Activated CD4-positive, CD25-positive, alpha-beta regulatory T cell treated with anti-CD3 and anti-CD28 coated beads, Interleukin-2, amount 50 U/mL, for 24 hours (primary cell): ENCODE measurements around the gene DHDDS.

Source experiments
- ATAC-seq, 2 donors: fragments of 150-1000 bp; cut with Tn5 transposase; one replicate each; pipeline ENCODE4 v1.10.0; 2021; ENCODE audit warnings: mild to moderate bottlenecking in 1 of 2, moderate library complexity in 1 of 2

Gene DHDDS

GRCh38 chr1:26418865-26419349, 13.2 kb upstream of the DHDDS start:
- no peak for ATAC-seq

- no peak for ATAC-seq
Observed at GRCh38 chr1:26419494-26419893, 12.6 kb upstream of the DHDDS start.

DNA sequence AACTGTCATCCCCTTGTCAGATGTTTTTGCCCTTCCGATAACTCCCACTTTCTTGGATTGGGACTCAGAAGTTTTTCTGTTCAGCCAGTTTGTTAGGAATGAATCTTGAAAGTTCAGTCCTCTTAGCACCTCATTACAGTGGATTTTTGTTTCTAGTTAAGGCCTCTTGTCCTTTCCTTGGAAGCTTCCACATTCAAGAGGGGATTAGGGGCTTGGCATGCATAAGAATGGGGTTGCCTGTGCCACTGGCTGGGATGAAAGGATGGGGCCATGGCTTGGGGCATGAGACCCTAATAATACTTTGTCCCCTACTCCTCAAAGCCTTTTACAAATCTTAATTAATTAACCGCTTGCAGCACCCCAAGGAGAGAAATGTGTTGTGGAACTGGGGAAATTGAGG, 2.4 kb upstream of the DHDDS start:
- no peak for ATAC-seq

- no peak for ATAC-seq
Observed at GRCh38 chr1:26432793-26433192, 672 bp downstream of the DHDDS start.

DNA sequence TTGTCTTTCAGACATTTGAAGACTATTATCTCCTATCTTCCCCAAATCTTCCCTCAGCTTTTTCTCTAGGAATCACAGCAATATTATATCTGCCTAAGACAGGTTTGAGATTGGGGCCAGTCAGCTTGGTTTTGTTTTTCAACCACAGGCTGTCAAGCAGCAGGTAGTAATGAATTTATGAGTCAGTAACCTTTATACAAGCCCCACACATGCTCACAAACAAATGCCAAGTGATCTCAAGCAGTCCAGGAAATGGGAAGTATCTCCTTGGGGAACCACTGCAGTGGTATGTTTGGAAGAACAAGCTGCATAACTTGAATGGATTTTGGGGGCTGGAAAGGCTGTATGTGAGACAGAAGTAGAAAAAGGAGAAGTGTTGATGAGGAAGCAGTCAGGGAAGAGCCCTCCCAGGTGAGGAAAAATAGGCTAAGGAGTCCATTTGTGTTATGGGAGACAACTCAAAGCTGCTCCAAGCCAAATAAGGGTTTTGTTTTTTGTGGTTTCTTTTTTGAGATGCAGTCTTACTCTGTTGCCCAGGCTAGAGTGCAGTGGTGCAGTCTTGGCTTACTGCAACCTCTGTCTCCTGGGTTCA, 2.1 kb downstream of the DHDDS start:
- ATAC-seq, result no peak

GRCh38 chr1:26438041-26438440, 5.9 kb downstream of the DHDDS start:
- ATAC-seq, result no peak

- no peak for ATAC-seq
Observed at GRCh38 chr1:26440259-26440658, 8.1 kb downstream of the DHDDS start.

- ATAC-seq, result no peak
Observed at GRCh38 chr1:26449868-26450267, 17.7 kb downstream of the DHDDS start.

DNA sequence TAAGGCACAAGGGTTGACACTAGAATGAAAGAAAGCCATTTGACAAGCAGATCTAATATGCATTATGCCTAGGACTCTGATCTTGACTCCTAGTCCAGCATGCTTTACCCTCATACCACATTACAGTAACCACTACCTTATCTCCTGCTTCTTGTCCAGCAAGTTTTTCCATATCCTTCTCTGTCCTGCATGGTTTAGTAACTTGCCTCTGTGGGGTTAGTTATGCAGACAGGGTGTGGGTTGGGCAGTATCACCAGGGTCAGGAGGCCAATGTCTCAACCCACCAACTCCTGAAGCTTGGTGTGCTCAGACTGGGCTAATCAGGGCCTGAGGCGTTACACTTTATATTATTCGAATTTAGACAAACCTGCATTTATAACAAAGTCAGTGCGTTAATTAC, 18.8 kb downstream of the DHDDS start:
- ATAC-seq, result no peak

DNA sequence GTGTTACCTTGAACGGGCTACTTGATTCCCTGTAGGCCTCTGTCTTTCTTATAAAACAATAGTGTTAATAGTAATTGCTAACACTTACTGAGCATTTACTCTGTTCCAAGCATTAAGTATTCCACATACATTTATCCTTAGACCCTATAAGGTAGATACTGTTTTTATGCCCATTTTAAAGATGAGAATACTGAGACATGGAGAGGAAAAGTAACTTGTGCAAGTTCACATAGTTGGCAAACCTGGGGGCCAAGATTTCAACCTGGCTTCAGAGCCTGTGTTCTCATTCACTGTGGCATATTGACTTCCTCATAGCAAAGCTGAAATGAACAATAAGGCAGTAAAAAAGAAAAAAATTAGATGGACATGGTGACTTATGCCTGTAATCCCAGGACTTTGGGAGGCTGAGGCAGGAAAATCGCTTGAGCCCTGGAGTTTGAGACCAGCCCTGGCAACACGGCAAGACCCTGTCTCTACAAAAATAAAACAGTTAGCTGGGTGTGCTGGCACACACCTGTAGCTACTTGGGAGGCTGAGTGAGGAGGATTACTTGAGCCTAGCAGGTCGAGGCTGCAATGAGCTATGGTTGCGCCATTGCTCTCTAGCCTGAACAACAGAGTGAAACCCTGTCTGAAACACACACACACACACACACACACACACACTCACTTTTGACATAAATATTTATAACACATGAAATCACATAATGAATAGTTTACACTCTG, 20.5 kb downstream of the DHDDS start:
- ATAC-seq, result no peak

DNA sequence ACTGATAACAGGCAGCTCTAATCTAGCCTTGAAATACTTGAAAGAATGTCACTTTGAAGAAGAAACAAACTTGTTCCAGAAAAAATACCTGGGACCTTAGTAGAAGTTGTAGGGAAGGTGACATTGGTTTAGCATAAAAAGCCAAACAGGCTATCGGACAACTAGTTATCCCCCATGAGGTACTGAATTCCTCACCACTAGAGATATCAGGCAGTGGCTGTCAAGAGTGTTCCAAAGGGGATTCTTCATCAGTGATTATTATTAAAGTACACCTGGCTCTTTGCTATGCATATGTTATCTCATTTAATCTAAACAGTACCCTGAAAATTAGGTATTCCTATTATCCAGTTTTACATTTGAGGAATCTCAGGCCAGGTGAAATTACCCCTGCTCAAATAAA, 27.0 kb downstream of the DHDDS start:
- ATAC-seq, result no peak

- ATAC-seq, result no peak
Observed at GRCh38 chr1:26459573-26460031, 27.5 kb downstream of the DHDDS start.

DNA sequence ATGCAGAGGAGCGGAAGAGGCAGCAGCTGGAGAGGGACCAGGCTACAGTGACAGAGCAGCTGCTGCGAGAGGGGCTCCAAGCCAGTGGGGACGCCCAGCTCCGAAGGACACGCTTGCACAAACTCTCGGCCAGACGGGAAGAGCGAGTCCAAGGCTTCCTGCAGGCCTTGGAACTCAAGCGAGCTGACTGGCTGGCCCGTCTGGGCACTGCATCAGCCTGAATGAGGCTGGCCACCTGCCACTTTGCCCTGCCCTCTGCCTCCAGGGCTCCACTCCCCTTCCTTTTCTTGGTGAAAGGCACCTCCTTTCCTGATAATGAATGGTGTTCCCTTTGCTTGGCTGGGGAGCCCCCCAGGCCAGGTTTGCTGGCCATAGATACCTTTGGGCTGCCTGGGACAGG, 36.8 kb downstream of the DHDDS start:
- no peak for ATAC-seq

GRCh38 chr1:26469558-26469957, 37.4 kb downstream of the DHDDS start:
- no peak for ATAC-seq

- no peak for ATAC-seq
Observed at GRCh38 chr1:26470878-26471497, 38.9 kb downstream of the DHDDS start.

DNA sequence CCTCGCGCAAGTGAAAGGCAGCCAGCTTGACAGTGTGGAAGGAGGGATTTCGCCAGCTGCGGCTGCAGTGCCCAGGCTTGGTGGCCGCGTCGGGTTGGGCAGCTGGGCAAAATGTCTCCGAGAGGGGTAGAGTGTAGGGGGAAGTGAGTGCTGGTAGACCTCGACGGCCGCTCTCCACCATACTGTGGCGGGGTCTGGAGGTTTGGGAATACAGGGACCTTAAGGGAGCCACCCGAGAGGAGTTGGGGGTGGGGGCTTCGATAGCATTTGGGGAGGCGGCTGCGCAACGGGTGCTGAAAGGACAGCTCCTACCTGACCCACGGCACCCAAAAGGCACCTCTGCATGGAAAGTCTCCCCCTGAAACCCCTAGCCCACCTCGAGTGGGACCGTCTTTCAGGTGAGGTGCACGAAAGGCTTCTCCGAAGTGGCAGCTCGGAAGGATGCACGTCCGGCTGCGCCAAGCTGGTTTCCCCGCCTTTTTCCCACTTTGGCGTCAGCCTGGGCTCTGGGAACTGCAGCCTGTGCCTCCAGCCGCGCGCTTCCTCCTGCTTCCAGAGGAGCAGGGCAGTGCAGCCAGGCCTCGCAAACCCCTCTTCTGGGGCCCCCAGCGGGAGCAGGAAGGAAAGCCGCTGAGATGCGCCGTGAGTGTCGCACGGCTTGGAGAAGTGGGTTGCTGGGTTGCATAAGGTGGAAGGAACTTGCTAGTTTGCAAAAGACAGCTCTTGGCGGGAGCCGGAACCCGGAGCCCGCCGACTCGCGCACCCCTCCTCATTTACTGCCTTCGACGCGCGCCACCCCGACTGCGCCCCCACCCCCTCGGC, 39.6 kb downstream of the DHDDS start:
- peak; percentile 18 to 30 for ATAC-seq

DNA sequence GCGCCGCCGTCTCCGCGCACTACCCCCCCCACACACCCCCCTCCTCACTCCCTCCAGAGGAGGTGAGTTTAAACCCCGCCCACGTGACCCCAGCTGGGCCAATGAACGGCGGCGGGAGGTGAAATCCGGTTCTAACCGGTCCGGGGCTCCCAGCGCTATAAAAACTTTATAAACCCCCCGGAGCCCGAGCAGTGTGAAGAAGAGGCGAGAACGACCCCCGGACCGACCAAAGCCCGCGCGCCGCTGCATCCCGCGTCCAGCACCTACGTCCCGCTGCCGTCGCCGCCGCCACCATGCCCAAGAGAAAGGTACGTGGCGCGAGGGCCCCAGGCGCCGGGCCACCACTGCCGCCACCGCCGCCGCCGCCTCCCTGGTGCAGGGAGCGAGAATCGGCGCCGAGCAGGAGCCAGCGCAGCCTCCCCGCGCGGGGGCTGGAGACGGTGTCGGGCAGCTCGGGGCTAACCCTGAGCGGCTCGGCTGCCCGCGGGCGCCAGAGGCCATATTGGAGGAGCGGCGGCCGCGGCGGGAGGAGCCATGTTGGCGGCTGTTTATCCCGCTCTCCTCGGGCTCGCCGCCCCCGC, 40.3 kb downstream of the DHDDS start, which contains the start of gene HMGN2:
TSS of gene HMGN2 (plus strand) at position 121 of the 581 bp plus-strand sequence. CDS start at position 294, 173 bp downstream.
- ATAC-seq, result peak; percentile 71

DNA sequence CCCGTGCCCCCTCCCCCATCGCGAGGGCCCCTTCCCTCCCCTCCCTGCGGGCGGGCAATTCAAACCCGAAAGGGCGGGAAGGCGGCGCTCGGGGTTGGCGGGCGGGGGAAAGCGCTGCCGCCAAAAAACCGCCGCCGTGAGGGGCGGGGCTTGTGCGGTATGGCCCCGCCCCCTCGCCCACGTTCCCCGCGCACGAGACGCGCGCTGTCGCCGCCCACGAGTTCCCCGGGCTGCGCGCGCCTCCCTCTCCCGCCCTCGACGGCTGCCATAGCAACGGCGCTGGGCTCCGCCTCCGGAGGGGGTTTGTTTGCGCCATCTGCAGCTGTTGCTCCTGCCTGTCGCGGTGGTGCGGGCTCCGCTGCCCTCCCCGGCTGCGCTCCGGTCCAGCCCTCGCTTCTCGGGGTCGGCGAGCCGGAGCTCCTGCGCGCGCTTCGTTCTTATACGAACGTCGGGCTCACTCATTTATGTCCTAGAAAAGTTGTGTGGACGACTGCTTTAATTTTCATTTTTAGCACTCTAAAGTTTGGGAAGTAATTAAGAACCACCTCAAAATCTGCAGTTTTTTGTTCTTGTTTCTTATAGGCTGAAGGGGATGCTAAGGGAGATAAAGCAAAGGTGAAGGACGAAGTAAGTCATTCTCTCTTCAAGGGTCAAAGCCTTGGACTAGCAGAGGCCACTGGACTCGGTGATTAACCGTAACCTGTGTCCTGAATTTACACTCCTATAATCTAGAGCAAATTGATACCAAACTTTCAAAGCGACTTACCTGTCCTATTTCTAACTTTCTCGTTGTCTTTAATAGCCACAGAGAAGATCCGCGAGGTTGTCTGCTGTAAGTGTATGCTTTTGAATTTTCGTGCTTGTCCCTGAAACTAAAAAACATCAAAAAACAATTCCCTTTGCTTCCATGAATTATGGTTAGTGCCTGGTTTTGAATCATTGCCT, 41.1 kb downstream of the DHDDS start:
- ATAC-seq, result peak; percentile 71 to 73

DNA sequence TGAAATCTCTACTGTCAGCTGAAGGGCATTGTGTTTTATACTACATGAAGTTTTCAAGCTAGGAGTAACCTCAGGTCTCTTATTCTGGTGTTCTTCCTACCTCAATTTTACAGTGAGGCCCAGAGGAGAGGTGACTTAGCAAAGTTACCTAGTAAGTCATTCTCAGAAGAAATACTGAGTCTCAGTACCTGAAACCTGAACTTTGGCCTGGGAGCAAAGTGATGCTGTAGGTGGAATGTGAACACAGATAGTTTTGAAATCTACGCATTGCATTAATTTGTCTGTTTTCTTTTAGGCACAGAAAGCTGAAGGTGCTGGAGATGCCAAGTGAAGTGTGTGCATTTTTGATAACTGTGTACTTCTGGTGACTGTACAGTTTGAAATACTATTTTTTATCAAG, 42.7 kb downstream of the DHDDS start:
- ATAC-seq, result no peak

DNA sequence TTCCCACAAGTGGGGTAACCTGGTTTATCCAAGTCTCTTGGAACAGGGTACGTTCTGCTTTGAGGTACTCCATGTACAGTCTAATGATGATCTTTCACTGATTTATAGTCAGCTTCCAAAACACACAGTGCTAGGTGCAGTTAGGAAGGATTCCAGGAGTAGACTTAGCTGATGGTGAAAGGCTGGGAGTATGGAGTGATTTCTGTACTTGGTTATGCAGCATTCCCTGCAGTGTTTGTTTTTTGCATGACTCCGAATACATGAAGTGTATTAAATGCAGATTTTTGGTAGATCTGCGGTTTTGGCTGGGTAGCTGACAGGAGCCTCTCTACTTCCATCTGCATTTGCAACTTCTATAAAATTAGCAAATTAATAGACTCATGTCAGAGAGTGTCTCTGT, 43.9 kb downstream of the DHDDS start:
- ATAC-seq, result no peak

- ATAC-seq, result no peak
Observed at GRCh38 chr1:26476958-26477357, 44.8 kb downstream of the DHDDS start.
